Measurements from ENCODE around the gene NPEPL1.

NPEPL1 gene

GRCh38 chr20:58650181-58650775 is 42.3 kb upstream of the NPEPL1 start:
- Histone ChIP-seq H3K27ac (ENCODE audit: low read depth, low read length) (peak overlapping the region; percentile 96), H3K4me3 (ENCODE audit: low read length) (peak overlapping the region; percentile 84), H3K27me3 (ENCODE audit: insufficient read depth, low read length) (peaks cover 10% of the 10 kb centered on the region; the same call in 1 of the 2 replicates), H3K36me3 (ENCODE audit: insufficient read depth, low read length) (peaks cover 6% of the 10 kb centered on the region; the same call in 1 of the 2 replicates), H3K9me3 (ENCODE audit: insufficient read depth, low read depth, low read length) (no peaks in the 10 kb centered on the region), H3K9ac (ENCODE audit: low read depth, low read length) (peak overlapping the region; percentile 83), H3K4me1 (ENCODE audit: insufficient read depth, low read length) (peaks cover 38% of the 10 kb centered on the region)
- WGBS, result 10% methylated on average over 61 of the region's 62 CpGs

GRCh38 chr20:58650776-58651558 is 41.6 kb upstream of the NPEPL1 start, which contains the start of gene STX16:
TSS of gene STX16 (plus strand) at chr20:58651283. CDS start at chr20:58652007, 724 bp downstream.
- H3K4me1 ChIP-seq (ENCODE audit: insufficient read depth, low read length), result peaks cover 45% of the 10 kb centered on the region
- WGBS, result 2% methylated on average over 49 of the region's 49 CpGs
- H3K27ac ChIP-seq (ENCODE audit: low read depth, low read length), result peak within 1 kb of the TSS; percentile 96
- H3K27me3 ChIP-seq (ENCODE audit: insufficient read depth, low read length), result peaks cover 10% of the 10 kb centered on the region; the same call in 1 of the 2 replicates
- H3K9ac ChIP-seq (ENCODE audit: low read depth, low read length), result peak within 1 kb of the TSS; percentile 83
- peaks cover 6% of the 10 kb centered on the region; the same call in 1 of the 2 replicates for H3K36me3 ChIP-seq (ENCODE audit: insufficient read depth, low read length)
- peak within 1 kb of the TSS; percentile 84 for H3K4me3 ChIP-seq (ENCODE audit: low read length)
- no peaks in the 10 kb centered on the region for H3K9me3 ChIP-seq (ENCODE audit: insufficient read depth, low read depth, low read length)

GRCh38 chr20:58651559-58651945 is 41.0 kb upstream of the NPEPL1 start:
- WGBS, result 9% methylated on average over 18 of the region's 18 CpGs
- Histone ChIP-seq H3K27ac (ENCODE audit: low read depth, low read length) (peak overlapping the region; percentile 96), H3K9ac (ENCODE audit: low read depth, low read length) (peak overlapping the region; percentile 83), H3K4me3 (ENCODE audit: low read length) (peak overlapping the region; percentile 84), H3K36me3 (ENCODE audit: insufficient read depth, low read length) (peaks cover 6% of the 10 kb centered on the region; the same call in 1 of the 2 replicates), H3K27me3 (ENCODE audit: insufficient read depth, low read length) (peaks cover 10% of the 10 kb centered on the region; the same call in 1 of the 2 replicates), H3K9me3 (ENCODE audit: insufficient read depth, low read depth, low read length) (no peaks in the 10 kb centered on the region), H3K4me1 (ENCODE audit: insufficient read depth, low read length) (peaks cover 51% of the 10 kb centered on the region)

- Histone ChIP-seq H3K27me3 (ENCODE audit: insufficient read depth, low read length) (peaks cover 10% of the 10 kb centered on the region; the same call in 1 of the 2 replicates), H3K9me3 (ENCODE audit: insufficient read depth, low read depth, low read length) (no peaks in the 10 kb centered on the region), H3K9ac (ENCODE audit: low read depth, low read length) (peak overlapping the region; percentile 83), H3K27ac (ENCODE audit: low read depth, low read length) (peak overlapping the region; percentile 96), H3K4me1 (ENCODE audit: insufficient read depth, low read length) (peaks cover 56% of the 10 kb centered on the region), H3K4me3 (ENCODE audit: low read length) (peak overlapping the region; percentile 84), H3K36me3 (ENCODE audit: insufficient read depth, low read length) (peaks cover 6% of the 10 kb centered on the region; the same call in 1 of the 2 replicates)
- WGBS, result 1% methylated on average over 27 of the region's 30 CpGs
Measured at GRCh38 chr20:58651946-58652605, 40.5 kb upstream of the NPEPL1 start.

- peaks cover 6% of the 10 kb centered on the region; the same call in 1 of the 2 replicates for H3K36me3 ChIP-seq (ENCODE audit: insufficient read depth, low read length)
- peak overlapping the region; percentile 76 for H3K9ac ChIP-seq (ENCODE audit: low read depth, low read length)
- no peaks in the 10 kb centered on the region for H3K9me3 ChIP-seq (ENCODE audit: insufficient read depth, low read depth, low read length)
- H3K4me1 ChIP-seq (ENCODE audit: insufficient read depth, low read length), result peaks cover 61% of the 10 kb centered on the region
- peaks cover 10% of the 10 kb centered on the region; the same call in 1 of the 2 replicates for H3K27me3 ChIP-seq (ENCODE audit: insufficient read depth, low read length)
- H3K27ac ChIP-seq (ENCODE audit: low read depth, low read length), result peak overlapping the region; percentile 96
- peak overlapping the region; percentile 84 for H3K4me3 ChIP-seq (ENCODE audit: low read length)
- WGBS, result 9% methylated on average over 11 of the region's 12 CpGs
Measured at GRCh38 chr20:58652606-58653294, 39.9 kb upstream of the NPEPL1 start.

GRCh38 chr20:58654337-58654736 is 38.3 kb upstream of the NPEPL1 start:
- Histone ChIP-seq H3K36me3 (ENCODE audit: insufficient read depth, low read length) (peaks cover 6% of the 10 kb centered on the region; the same call in 1 of the 2 replicates), H3K4me3 (ENCODE audit: low read length) (peak overlapping the region; percentile 84), H3K27ac (ENCODE audit: low read depth, low read length) (peak overlapping the region; percentile 17; the same call in 1 of the 2 replicates), H3K9me3 (ENCODE audit: insufficient read depth, low read depth, low read length) (no peaks in the 10 kb centered on the region), H3K4me1 (ENCODE audit: insufficient read depth, low read length) (peaks cover 67% of the 10 kb centered on the region), H3K9ac (ENCODE audit: low read depth, low read length) (peak overlapping the region; percentile 12; the same call in 1 of the 2 replicates), H3K27me3 (ENCODE audit: insufficient read depth, low read length) (peaks cover 5% of the 10 kb centered on the region; the same call in 1 of the 2 replicates)
- 88% methylated on average over 3 of the region's 4 CpGs for WGBS

GRCh38 chr20:58655328-58656107 is 37.1 kb upstream of the NPEPL1 start:
- Histone ChIP-seq H3K9ac (ENCODE audit: low read depth, low read length) (peak overlapping the region; percentile 15; the same call in 1 of the 2 replicates), H3K36me3 (ENCODE audit: insufficient read depth, low read length) (peaks cover 6% of the 10 kb centered on the region; the same call in 1 of the 2 replicates), H3K4me3 (ENCODE audit: low read length) (peak overlapping the region; percentile 84; the same call in 1 of the 2 replicates), H3K27me3 (ENCODE audit: insufficient read depth, low read length) (no peaks in the 10 kb centered on the region), H3K4me1 (ENCODE audit: insufficient read depth, low read length) (peaks cover 79% of the 10 kb centered on the region), H3K9me3 (ENCODE audit: insufficient read depth, low read depth, low read length) (no peaks in the 10 kb centered on the region), H3K27ac (ENCODE audit: low read depth, low read length) (peak overlapping the region; percentile 58)
- 63% methylated on average over 6 of the region's 6 CpGs for WGBS

- H3K9me3 ChIP-seq (ENCODE audit: insufficient read depth, low read depth, low read length), result no peaks in the 10 kb centered on the region
- H3K27ac ChIP-seq (ENCODE audit: low read depth, low read length), result peak overlapping the region; percentile 58; the same call in 1 of the 2 replicates
- no peak overlapping the region for H3K4me3 ChIP-seq (ENCODE audit: low read length)
- H3K4me1 ChIP-seq (ENCODE audit: insufficient read depth, low read length), result peaks cover 87% of the 10 kb centered on the region
- 38% methylated on average over 1 of the region's 2 CpGs for WGBS
- H3K9ac ChIP-seq (ENCODE audit: low read depth, low read length), result peak overlapping the region; percentile 16; the same call in 1 of the 2 replicates
- no peaks in the 10 kb centered on the region for H3K27me3 ChIP-seq (ENCODE audit: insufficient read depth, low read length)
- peaks cover 19% of the 10 kb centered on the region for H3K36me3 ChIP-seq (ENCODE audit: insufficient read depth, low read length)
Measured at GRCh38 chr20:58656831-58657230, 35.8 kb upstream of the NPEPL1 start.

GRCh38 chr20:58657262-58657661 is 35.3 kb upstream of the NPEPL1 start:
- Histone ChIP-seq H3K27ac (ENCODE audit: low read depth, low read length) (no peak overlapping the region), H3K9me3 (ENCODE audit: insufficient read depth, low read depth, low read length) (no peaks in the 10 kb centered on the region), H3K9ac (ENCODE audit: low read depth, low read length) (0 out of 2 replicates have a peak overlapping the region, but pooled peaks have one; percentile 16), H3K4me3 (ENCODE audit: low read length) (no peak overlapping the region), H3K27me3 (ENCODE audit: insufficient read depth, low read length) (no peaks in the 10 kb centered on the region), H3K36me3 (ENCODE audit: insufficient read depth, low read length) (peaks cover 23% of the 10 kb centered on the region), H3K4me1 (ENCODE audit: insufficient read depth, low read length) (peaks cover 88% of the 10 kb centered on the region)
- 93% methylated on average over 2 of the region's 2 CpGs for WGBS

- no peak overlapping the region for H3K9ac ChIP-seq (ENCODE audit: low read depth, low read length)
- WGBS, result 93% methylated on average over 4 of the region's 4 CpGs
- H3K9me3 ChIP-seq (ENCODE audit: insufficient read depth, low read depth, low read length), result no peaks in the 10 kb centered on the region
- no peaks in the 10 kb centered on the region for H3K27me3 ChIP-seq (ENCODE audit: insufficient read depth, low read length)
- peaks cover 27% of the 10 kb centered on the region for H3K36me3 ChIP-seq (ENCODE audit: insufficient read depth, low read length)
- H3K4me3 ChIP-seq (ENCODE audit: low read length), result no peak overlapping the region
- H3K4me1 ChIP-seq (ENCODE audit: insufficient read depth, low read length), result peaks cover 88% of the 10 kb centered on the region
- 0 out of 2 replicates have a peak overlapping the region, but pooled peaks have one; percentile 8 for H3K27ac ChIP-seq (ENCODE audit: low read depth, low read length)
Measured at GRCh38 chr20:58657986-58658385, 34.6 kb upstream of the NPEPL1 start.
